ENCODE data around the gene SGIP1. TPM values are rescaled to one million over a fixed set of nuclear protein-coding genes. Genes with fewer than 3 reads are reported as not detected.

SGIP1 gene
- total and polyA plus RNA-seq, 2 of the 4 experiments (the other 2 are of a cell fraction): 27.1 to 42.7 TPM

DNA sequence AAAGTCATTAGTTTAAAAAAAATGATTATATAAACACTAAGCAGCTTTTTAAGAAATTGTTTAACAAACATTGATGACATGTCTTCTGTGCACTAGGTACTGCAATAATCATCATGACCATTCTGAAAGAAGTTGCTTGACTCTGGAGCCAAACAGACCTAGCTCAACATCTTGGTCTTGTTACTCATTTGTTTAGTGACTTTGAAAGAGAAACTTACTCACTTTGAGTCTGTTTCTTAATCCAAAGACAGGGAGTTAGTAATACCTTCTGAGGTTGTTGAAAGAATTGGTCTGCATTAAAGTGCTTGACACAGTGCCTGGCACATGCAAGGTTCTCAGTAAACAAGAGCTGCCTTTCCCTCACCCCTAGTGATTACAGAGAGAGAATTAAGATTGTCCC lies 84.4 kb downstream of the SGIP1 start:
- peaks cover 11% of the 10 kb centered on the region for H3K36me3 ChIP-seq (ENCODE audit: control insufficient read depth, insufficient read depth, low read length)

More for the DNA sequence above, 84.4 kb downstream of the SGIP1 start:
- in situ Hi-C loops (cut with MboI; ENCODE audit: low sequenced_read_pairs): no loop called here
- no peak overlapping the region for H3K56ac ChIP-seq (ENCODE audit: extremely low read depth, insufficient read depth, low read length)
- intact Hi-C loops (cut with micrococcal nuclease): loop anchor here (5.0 kb wide), 1 partner anchor 86 kb away; the partner anchor contains the start of gene SGIP1
- no peak overlapping the region for H3K4me3 ChIP-seq (ENCODE audit: insufficient read depth, low read depth, low read length)
- peak overlapping the region; percentile 68 for H3K18ac ChIP-seq (ENCODE audit: low read depth, low read length)
- peaks cover 27% of the 10 kb centered on the region; the same call in 1 of the 2 replicates for H4K20me1 ChIP-seq (ENCODE audit: insufficient read depth, low read length)
- peaks cover 18% of the 10 kb centered on the region for H3K9me1 ChIP-seq (ENCODE audit: insufficient read depth, low read length)
- ChIA-PET CTCF (interaction anchor here (1.4 to 1.6 kb wide), 2 partner anchors 9 to 77 kb away, joined by 3 read pairs; no protein-coding TSS in a partner anchor), POLR2A (ENCODE audit: unreplicated experiment) (interaction anchor here (0.6 to 0.7 kb wide), 2 partner anchors 18 to 77 kb away, joined by 3 read pairs; no protein-coding TSS in a partner anchor)
- peak overlapping the region; percentile 76; the same call in 1 of the 2 replicates for H2BK20ac ChIP-seq (ENCODE audit: low read depth, low read length)
- H3K14ac ChIP-seq (replicated peaks; ENCODE audit: low read depth, low read length): no peak overlapping the region
- H2AK9ac ChIP-seq (replicated peaks; ENCODE audit: low read depth, low read length, poor library complexity): no peak overlapping the region
- peaks cover 23 to 65% of the 10 kb centered on the region in 2 experiments for H3K79me1 ChIP-seq (ENCODE audit: low read depth in 1 of 2, low read length in 2 of 2)
- H2AFZ ChIP-seq (replicated peaks; ENCODE audit: low read length, poor library complexity): no peak overlapping the region
- H3K9me3 ChIP-seq (ENCODE audit: control insufficient read depth, insufficient read depth, low read length): no peaks in the 10 kb centered on the region
- no peak overlapping the region for H3K4me2 ChIP-seq (ENCODE audit: low read depth, low read length)
- peak overlapping the region; percentile 41 for H2BK120ac ChIP-seq (ENCODE audit: low read depth, low read length)
- DNase-seq (peak; percentile 85), ATAC-seq (ENCODE audit: low read depth) (peak; percentile 88)
- H4K91ac ChIP-seq (ENCODE audit: insufficient read depth, low read depth, low read length): peak overlapping the region; percentile 4; the same call in 1 of the 2 replicates
- no peaks in the 10 kb centered on the region for H3K27me3 ChIP-seq (ENCODE audit: control insufficient read depth, insufficient read depth, low read length)
- H3K27ac ChIP-seq (ENCODE audit: insufficient read depth, low read length): peak overlapping the region; percentile 76; the same call in 1 of the 2 replicates
- no peak overlapping the region for H2BK15ac ChIP-seq (ENCODE audit: low read depth, low read length)
- peak overlapping the region; percentile 61; the same call in 1 of the 2 replicates for H3K4ac ChIP-seq (ENCODE audit: low read depth, low read length)
- H2AK5ac ChIP-seq (ENCODE audit: low read depth, low read length): peak overlapping the region; percentile 52; the same call in 1 of the 2 replicates
- H3K9ac ChIP-seq (ENCODE audit: low read depth, low read length): no peak overlapping the region
- peak overlapping the region in 1 of 2 experiments; percentile 44; a peak in 1 of 4 replicates for H4K8ac ChIP-seq (ENCODE audit: low read depth in 2 of 2, low read length in 2 of 2)
- TF ChIP-seq, protein P1, sequence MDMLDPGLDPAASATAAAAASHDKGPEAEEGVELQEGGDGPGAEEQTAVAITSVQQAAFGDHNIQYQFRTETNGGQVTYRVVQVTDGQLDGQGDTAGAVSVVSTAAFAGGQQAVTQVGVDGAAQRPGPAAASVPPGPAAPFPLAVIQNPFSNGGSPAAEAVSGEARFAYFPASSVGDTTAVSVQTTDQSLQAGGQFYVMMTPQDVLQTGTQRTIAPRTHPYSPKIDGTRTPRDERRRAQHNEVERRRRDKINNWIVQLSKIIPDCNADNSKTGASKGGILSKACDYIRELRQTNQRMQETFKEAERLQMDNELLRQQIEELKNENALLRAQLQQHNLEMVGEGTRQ (IDR thresholded peaks at IDR 0.05; ENCODE audit: low read depth, low read length): no peak
- TF ChIP-seq MXI1 (IDR thresholded peaks at IDR 0.05; ENCODE audit: borderline replicate concordance, low read depth, low read length): no peak
- TF ChIP-seq RFX5 (IDR thresholded peaks at IDR 0.05; ENCODE audit: low read depth, low read length): no peak
- TF ChIP-seq BHLHE40 (IDR thresholded peaks at IDR 0.05; ENCODE audit: low read depth, low read length): peak; percentile 41; the same call in 1 of the 2 replicates
- no peak for TF ChIP-seq MAZ (IDR thresholded peaks at IDR 0.05; ENCODE audit: borderline replicate concordance, low read depth, low read length)
- TF ChIP-seq, protein P2, sequence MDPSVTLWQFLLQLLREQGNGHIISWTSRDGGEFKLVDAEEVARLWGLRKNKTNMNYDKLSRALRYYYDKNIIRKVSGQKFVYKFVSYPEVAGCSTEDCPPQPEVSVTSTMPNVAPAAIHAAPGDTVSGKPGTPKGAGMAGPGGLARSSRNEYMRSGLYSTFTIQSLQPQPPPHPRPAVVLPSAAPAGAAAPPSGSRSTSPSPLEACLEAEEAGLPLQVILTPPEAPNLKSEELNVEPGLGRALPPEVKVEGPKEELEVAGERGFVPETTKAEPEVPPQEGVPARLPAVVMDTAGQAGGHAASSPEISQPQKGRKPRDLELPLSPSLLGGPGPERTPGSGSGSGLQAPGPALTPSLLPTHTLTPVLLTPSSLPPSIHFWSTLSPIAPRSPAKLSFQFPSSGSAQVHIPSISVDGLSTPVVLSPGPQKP (IDR thresholded peaks at IDR 0.05; ENCODE audit: borderline replicate concordance, low read depth, low read length): no peak
- no peak for TF ChIP-seq NFE2L2 (IDR thresholded peaks at IDR 0.05; ENCODE audit: low read depth, low read length)
- peak; percentile 68; the same call in 1 of the 2 replicates for TF ChIP-seq MAFK (IDR thresholded peaks at IDR 0.05; ENCODE audit: low read depth, low read length)
- H3K4me1 ChIP-seq (ENCODE audit: control insufficient read depth, insufficient read depth, low read length): peaks cover 10% of the 10 kb centered on the region
- peak overlapping the region; percentile 83 for H2BK5ac ChIP-seq (ENCODE audit: low read depth, low read length, poor library complexity, severe bottlenecking)
- peak overlapping the region; percentile 62 for H3K23ac ChIP-seq (ENCODE audit: low read depth, low read length)
- dilution Hi-C loops (cut with HindIII; ENCODE audit: low sequenced_read_pairs, unreplicated experiment): no loop called here
- BruUV-seq (replicated peaks): no TSS peak
- H4K5ac ChIP-seq (ENCODE audit: low read depth, low read length): no peak overlapping the region

All from IMR-90 (cell line).